Smooth muscle cell (in vitro differentiated cells): ENCODE results near the gene TMEM167A. TPM values are rescaled to one million over a fixed set of nuclear protein-coding genes. Genes with fewer than 3 reads are reported as not detected.

Experiments
- DNase-seq: peaks from one replicate; lab custom pipeline; 2025; ENCODE audit not compliant: unreplicated experiment; lab: John Stamatoyannopoulos, UW
- H2AFZ ChIP-seq: fragments of 200-600 bp; sonication (generic); 2 replicates; pipeline ENCODE4 v1.6.0; 2016; ENCODE audit warnings: antibody characterized with exemption, low read depth, mild to moderate bottlenecking
- H3F3A ChIP-seq: fragments of 200-600 bp; sonication (generic); 2 replicates; pipeline ENCODE4 v1.6.0; 2017; ENCODE audit warnings: antibody characterized with exemption, low read depth
- H3K27ac ChIP-seq: fragments of 200-600 bp; sonication (generic); 2 replicates; pipeline ENCODE4 v1.5.1; 2016; ENCODE audit warnings: low read depth, mild to moderate bottlenecking
- H3K27me3 ChIP-seq: fragments of 200-600 bp; sonication (generic); 2 replicates; pipeline ENCODE4 v1.6.1; 2016; ENCODE audit warnings: low read depth, mild to moderate bottlenecking
- H3K36me3 ChIP-seq: fragments of 200-600 bp; sonication (generic); 2 replicates; pipeline ENCODE4 v1.5.1; 2016; ENCODE audit warnings: low read depth
- H3K4me1 ChIP-seq: fragments of 200-600 bp; sonication (generic); 2 replicates; pipeline ENCODE4 v1.5.1; 2016; ENCODE audit warnings: low read depth
- H3K4me2 ChIP-seq: fragments of 200-600 bp; sonication (generic); 2 replicates; pipeline ENCODE4 v1.6.0; 2016; ENCODE audit warnings: mild to moderate bottlenecking
- H3K4me3 ChIP-seq: fragments of 200-600 bp; sonication (generic); 2 replicates; pipeline ENCODE4 v1.5.1; 2016; ENCODE audit warnings: mild to moderate bottlenecking
- H3K79me2 ChIP-seq: fragments of 200-600 bp; sonication (generic); 2 replicates; pipeline ENCODE4 v1.6.0; 2016; ENCODE audit warnings: low read depth, mild to moderate bottlenecking
- H3K9ac ChIP-seq: fragments of 200-600 bp; sonication (generic); 2 replicates; pipeline ENCODE4 v1.6.0; 2016; ENCODE audit warnings: low read depth
- H3K9me3 ChIP-seq: fragments of 200-600 bp; sonication (generic); replicated peaks from 2 replicates; pipeline ENCODE4 v1.5.1; 2016; ENCODE audit warnings: low read depth
- H4K20me1 ChIP-seq: fragments of 200-600 bp; sonication (generic); 2 replicates; pipeline ENCODE4 v1.6.0; 2016; ENCODE audit warnings: low read depth
- CTCF ChIP-seq: fragments of 200-600 bp; sonication (generic); IDR thresholded peaks from 2 replicates; pipeline ENCODE4 v1.5.1; 2017; ENCODE audit warnings: borderline replicate concordance, mild to moderate bottlenecking, antibody characterized with exemption; ENCODE audit not compliant: insufficient read depth, poor library complexity, severe bottlenecking
- WGBS: methylation state at CpG from one replicate; pipeline ENCODE4 v1.1.7; 2016; ENCODE audit warnings: low lambda C conversion rate; 5-methylcytosine and 5-hydroxymethylcytosine counted together
- polyA plus RNA-seq: library from polyadenylated mRNA; unstranded; fragments of >200 nt; fragmentation: Nextera tagmentation; extraction: Ambion mirVana; gene quantifications from 2 replicates; pipeline ENCODE4 v1.2.1, GENCODE V29; 2016
- total RNA-seq: library from RNA; depleted of rRNA; stranded (reverse); fragments of >200 nt; gene quantifications from 2 replicates; pipeline ENCODE4 v1.2.3, GENCODE V29; 2014

Gene TMEM167A
- total and polyA plus RNA-seq, 2 experiments from 2014 or later, result 236 to 248 TPM

- H3K9ac ChIP-seq, result no peak overlapping the region
- TF ChIP-seq CTCF, result no peak
- H4K20me1 ChIP-seq, result no peaks in the 10 kb centered on the region
- H3K36me3 ChIP-seq, result no peaks in the 10 kb centered on the region
- no peak overlapping the region for H3K4me2 ChIP-seq
- no peaks in the 10 kb centered on the region for H3K4me1 ChIP-seq
- no peak for DNase-seq
- H3K27ac ChIP-seq, result no peak overlapping the region
- WGBS, result 88% methylated on average over 2 of the region's 2 CpGs
- H3K9me3 ChIP-seq, result no peaks in the 10 kb centered on the region
- no peak overlapping the region for H3K4me3 ChIP-seq
- H3K79me2 ChIP-seq, result peaks cover 47% of the 10 kb centered on the region
- H3K27me3 ChIP-seq, result no peaks in the 10 kb centered on the region
- no peaks in the 10 kb centered on the region for H3F3A ChIP-seq
- no peak overlapping the region for H2AFZ ChIP-seq
Observed at GRCh38 chr5:83085106-83085505, 7.9 kb upstream of the TMEM167A start.

- Histone ChIP-seq H3K27ac (no peak overlapping the region), H3K79me2 (peaks cover 54% of the 10 kb centered on the region), H3K4me3 (no peak overlapping the region), H3K27me3 (no peaks in the 10 kb centered on the region), H3K4me1 (no peaks in the 10 kb centered on the region), H3F3A (no peaks in the 10 kb centered on the region), H4K20me1 (no peaks in the 10 kb centered on the region), H3K9ac (no peak overlapping the region), H2AFZ (no peak overlapping the region), H3K4me2 (no peak overlapping the region), H3K36me3 (no peaks in the 10 kb centered on the region), H3K9me3 (no peaks in the 10 kb centered on the region)
- TF ChIP-seq CTCF, result no peak
- DNase-seq, result no peak
- 89% methylated on average over 2 of the region's 2 CpGs for WGBS
Observed at GRCh38 chr5:83084336-83084735, 7.1 kb upstream of the TMEM167A start.

- no peak for TF ChIP-seq CTCF
- no peak overlapping the region for H3K4me3 ChIP-seq
- no peak for DNase-seq
- H3K79me2 ChIP-seq, result peaks cover 60% of the 10 kb centered on the region
- no peak overlapping the region for H3K9ac ChIP-seq
- H3F3A ChIP-seq, result no peaks in the 10 kb centered on the region
- H3K36me3 ChIP-seq, result no peaks in the 10 kb centered on the region
- no peak overlapping the region for H3K4me2 ChIP-seq
- H2AFZ ChIP-seq, result no peak overlapping the region
- no peaks in the 10 kb centered on the region for H3K27me3 ChIP-seq
- no peaks in the 10 kb centered on the region for H3K9me3 ChIP-seq
- H4K20me1 ChIP-seq, result no peaks in the 10 kb centered on the region
- H3K4me1 ChIP-seq, result peaks cover 7% of the 10 kb centered on the region
- no peak overlapping the region for H3K27ac ChIP-seq
Observed at GRCh38 chr5:83082750-83083149, 5.6 kb upstream of the TMEM167A start.

- Histone ChIP-seq H3K36me3 (no peaks in the 10 kb centered on the region), H3K79me2 (peaks cover 77% of the 10 kb centered on the region), H3F3A (no peaks in the 10 kb centered on the region), H2AFZ (peak overlapping the region; percentile 97), H4K20me1 (peaks cover 23% of the 10 kb centered on the region), H3K4me2 (peak overlapping the region; percentile 86), H3K27ac (peak overlapping the region; percentile 90), H3K4me1 (peaks cover 20% of the 10 kb centered on the region), H3K27me3 (no peaks in the 10 kb centered on the region), H3K4me3 (peak overlapping the region; percentile 87), H3K9me3 (no peaks in the 10 kb centered on the region), H3K9ac (peak overlapping the region; percentile 84)
- WGBS, result 2% methylated on average over 14 of the region's 14 CpGs
- no peak for TF ChIP-seq CTCF
- DNase-seq, result no peak
Observed at GRCh38 chr5:83077662-83078261, 568 bp upstream of the TMEM167A start.
